GM19467 (cell line): ENCODE results near the gene CNTFR.

Source experiments
- ATAC-seq: cut with Tn5 transposase; IDR thresholded peaks from one replicate; pipeline ENCODE4 v1.9.1; 2021; ENCODE audit warnings: mild to moderate bottlenecking, moderate library complexity; ENCODE audit not compliant: unreplicated experiment

CNTFR gene

DNA sequence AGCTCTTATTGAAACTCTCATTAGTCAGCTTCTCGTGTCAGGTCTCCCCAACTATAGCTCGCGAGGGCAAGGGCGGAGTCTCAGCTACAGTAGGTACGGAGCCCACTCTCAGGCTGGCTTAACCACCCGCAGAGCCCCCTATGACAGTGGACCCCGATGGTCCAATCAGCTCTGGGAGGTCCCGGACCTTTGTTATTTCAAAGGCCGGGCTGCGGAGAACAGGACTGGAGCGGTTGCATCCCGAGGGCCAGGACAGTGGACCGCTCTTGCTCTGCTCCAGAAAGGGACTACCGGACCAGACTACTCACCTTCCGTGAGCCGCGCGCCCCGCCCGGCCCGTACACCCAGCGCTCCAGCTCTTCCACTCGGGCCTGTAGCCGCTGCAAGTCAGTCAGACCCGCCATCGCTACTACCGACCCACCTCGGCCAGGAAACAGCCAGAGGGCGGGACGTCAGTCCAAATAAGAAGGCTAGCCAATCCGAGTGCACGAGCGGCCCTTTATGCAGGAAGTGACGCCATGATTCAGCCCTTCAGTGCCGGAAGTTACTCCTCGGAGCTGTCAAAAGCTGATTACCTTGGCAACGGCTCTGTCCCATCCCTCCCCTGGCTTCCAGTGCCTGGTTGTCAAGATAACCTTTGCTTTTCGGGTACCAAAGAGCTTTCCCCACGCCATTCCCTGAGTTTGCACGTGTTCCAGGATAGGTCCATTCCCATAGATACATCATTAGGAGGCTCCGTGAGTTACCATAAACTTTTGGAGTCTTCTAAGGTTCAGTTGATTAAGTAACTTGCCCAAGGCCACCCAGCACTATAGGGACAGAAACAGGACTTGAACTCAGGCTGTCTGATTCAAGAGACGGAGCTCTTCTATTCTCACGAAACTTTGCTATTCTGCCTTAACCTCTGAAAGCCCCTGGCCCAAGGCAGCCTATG lies 30.8 kb upstream of the CNTFR start, which contains the start of gene DCTN3:
TSS of gene DCTN3 (minus strand) at position 435 of the 934 bp plus-strand sequence. CDS start at position 404, 31 bp downstream.
- peak; percentile 97 for ATAC-seq

DNA sequence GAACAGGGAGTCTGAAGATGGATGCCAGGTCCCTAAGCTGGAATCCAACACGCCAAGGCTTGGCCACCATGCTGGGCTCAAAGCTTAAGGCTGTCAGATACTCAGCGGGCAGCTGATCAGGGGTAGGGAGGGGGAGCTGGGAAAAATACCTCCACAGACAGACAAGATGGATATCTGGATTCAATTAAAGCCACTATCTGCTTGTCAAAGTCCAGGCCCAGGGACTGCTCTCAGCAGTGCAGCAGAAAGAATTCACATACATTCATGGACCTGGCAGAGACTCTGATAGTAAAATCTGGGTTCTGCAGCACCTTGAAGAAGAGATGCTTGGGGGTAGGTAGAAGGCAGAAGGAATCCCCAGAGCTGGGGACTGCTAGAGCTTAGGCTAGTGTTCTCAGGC lies 25.6 kb upstream of the CNTFR start:
- no peak for ATAC-seq

DNA sequence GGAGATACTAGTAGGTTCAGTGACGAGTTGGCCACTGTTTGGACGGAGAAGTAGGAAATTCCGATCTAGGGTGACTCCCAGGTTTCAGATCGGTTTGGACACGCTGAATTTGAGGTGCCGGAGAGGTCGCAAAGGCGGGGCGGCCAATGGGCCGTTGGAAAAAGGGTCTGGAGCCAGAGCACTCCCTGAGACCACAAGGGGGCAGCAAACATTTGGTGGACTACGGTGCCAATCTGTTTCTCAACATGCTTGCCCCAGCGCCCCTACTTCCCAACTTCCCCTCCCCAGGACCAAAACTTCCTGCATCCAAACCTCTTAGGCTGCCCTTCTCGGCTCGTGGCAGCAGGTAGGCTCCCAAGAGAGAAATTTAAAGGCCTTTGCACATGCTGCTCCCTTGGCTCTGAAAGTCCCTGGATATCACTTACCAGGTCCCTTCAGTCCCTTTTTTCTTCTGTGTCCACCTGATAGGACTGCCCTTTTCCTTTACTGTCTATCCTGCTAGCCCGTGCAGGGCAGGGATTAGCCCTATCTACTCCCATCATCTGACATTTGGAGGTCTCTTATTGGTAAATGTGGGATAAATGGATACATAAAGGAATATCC lies 23.4 kb upstream of the CNTFR start:
- ATAC-seq = no peak

DNA sequence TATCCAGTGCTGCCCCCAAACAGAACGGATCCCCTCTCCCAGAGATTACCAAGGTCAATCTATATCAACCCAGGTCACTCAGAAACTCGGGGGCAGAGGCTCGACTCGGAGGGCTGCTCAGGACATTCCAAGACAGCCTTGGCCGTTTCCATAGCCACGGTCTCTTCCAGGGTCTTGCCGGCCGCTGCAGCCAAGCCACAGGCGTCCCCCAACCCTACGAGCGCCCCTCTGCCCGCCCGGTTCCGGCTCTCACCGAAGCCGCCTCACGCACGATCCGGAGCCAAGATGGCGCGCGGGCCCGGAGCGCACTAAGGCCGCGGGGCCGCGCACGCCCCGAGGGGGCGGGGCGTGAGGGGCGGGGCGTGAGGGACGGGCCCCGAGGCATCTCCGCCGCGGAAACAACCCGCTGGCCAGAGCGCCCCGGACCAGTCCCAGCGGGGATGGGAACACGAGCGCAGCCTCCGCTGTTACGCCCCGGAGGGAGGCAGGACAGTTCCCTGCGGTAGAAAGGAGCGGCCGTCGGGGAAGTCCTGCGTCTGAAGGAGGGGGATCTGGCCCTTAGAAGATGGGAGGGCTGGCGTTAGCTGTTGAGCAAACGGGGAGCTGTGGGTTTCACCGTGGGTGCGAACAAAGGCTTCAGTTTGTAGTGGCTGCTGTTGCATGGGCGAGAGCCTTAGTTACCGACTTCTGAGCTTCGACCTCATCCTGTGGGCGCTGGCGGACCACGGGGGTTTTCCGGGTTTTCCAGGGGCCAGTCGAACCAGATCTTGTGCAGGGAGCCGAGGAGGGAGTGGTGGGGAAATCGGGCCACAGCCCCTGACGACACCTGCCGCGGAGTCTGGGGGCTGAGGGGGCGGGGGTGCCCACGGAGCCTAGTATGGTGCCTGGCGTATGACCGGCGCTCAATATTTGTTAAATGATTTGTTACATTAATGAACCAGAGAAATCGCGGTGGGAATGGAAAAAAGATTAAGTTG lies 22.6 kb upstream of the CNTFR start, which contains the start of gene RPP25L:
TSS of gene RPP25L (minus strand) at position 287 of the 977 bp plus-strand sequence. CDS start 801 bp downstream, outside the sequence.
- peak; percentile 81 for ATAC-seq

DNA sequence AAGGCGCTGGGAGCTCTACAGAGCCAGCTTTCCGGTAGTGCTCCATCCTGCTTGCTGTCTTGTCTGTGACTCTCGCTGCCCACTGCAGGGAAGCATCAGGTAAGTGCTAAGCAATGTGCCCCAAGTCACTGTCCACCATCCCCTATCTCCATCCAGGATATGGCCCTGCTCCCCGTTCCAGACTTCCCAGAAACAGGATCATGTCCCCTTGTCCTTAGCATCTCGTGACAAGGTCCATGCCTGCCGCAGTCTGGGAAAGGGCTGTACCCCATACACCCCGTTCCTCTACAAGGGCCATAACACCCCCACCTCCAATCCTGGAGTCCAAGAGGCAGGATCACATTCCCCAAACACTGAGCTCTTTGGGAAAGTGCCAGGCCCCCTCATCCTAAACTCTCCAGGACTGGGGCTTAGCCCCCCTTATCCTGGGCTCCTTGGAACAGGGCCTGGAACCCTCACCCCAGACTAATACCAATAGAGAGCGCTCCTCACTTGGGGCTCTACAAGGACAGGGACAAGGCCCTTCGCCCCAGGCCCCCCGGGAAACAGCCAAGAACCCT lies 21.8 kb upstream of the CNTFR start:
- ATAC-seq = no peak

DNA sequence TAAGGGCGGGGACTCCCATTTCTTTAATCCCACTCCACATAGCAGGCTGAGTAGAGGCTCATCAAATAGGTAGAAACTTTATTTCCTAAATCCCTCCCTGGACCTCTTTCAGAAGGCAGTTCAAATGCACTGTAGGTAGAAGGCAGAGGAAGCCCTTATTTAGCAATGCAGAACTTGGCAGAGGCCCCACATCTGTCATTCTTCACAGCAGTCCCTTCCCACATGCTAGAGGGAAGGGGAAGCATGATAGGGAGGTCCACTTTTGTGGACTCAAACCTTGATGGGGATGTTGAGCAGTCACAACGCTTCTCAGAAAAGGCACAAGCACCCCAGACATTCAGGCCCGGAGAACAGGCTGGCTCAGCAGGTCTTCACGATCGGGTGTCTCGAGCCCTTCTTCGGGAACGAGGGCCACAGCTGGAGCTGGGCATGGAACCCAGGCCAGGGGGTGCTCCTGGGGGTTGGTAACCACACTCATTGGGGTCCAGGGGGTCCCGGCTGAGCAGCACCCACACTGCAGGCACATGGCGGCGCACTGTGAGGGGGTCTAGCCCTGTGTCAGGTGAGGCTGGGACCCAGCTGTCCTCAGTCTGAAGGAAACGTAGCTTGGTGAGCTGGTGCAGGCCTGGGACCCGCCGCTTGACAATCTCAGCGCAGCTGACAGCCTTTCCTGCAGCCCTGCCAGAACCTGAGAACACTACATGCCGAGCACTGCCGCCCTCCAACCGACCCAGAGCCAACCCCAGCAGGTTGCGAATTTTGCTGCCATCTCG lies 21.1 kb upstream of the CNTFR start:
- no peak for ATAC-seq

DNA sequence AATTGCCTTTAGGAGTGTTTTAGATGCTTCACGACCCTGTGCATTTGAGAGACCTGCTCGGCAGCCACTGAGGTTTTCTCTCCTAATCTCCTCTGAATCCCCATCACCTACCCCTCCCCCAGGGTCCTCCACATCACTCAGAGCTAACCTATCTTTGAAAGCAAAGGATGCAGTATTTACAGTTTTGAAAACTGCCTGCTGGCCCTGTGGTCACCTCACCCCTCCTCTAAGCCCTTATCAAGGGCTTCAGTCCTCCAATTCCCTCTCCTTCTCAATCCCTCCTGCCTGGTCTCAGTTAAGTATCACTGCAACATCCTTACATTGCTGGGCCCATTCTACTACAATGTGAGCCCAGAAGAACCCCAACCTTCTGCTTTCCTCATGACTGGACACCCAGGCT lies 17.8 kb upstream of the CNTFR start:
- no peak for ATAC-seq

DNA sequence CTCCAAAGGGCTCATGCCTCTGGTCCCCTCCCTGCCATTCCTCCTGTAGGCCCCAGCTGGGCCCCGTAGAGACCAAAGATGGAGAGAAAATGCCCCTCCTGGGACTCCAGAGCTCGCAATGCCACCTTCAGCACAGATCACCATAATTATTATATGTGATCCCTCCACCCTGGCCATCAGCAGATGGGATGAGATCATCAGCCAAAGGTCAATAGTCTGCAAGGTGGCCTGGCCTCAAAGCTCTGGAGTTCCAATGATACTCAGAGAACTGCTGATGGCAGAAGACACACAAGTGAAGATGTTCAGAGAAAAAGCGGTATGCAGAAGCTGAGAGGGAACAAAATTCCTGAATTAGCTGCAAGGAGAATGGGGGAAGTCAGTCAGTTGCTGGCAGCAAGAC lies 17.4 kb upstream of the CNTFR start:
- no peak for ATAC-seq

DNA sequence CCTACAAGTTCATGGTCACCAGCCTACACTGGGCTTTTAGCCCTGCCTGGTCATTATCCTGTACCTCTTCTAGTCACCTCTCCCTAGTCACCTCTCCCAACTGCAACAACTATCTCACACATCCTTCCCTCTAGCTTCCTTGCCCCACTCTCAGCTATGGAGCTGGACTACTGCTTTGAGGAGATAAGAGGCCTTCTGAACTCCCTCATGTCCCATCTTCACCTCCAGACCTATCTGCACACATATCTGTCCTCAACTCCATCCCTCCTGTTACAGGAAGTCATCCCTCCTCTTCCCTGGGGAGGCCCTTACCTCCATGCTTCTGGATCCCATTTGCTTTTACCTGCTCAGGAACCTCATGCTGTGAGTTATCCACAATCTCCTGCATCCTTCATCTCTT lies 16.7 kb upstream of the CNTFR start:
- no peak for ATAC-seq

DNA sequence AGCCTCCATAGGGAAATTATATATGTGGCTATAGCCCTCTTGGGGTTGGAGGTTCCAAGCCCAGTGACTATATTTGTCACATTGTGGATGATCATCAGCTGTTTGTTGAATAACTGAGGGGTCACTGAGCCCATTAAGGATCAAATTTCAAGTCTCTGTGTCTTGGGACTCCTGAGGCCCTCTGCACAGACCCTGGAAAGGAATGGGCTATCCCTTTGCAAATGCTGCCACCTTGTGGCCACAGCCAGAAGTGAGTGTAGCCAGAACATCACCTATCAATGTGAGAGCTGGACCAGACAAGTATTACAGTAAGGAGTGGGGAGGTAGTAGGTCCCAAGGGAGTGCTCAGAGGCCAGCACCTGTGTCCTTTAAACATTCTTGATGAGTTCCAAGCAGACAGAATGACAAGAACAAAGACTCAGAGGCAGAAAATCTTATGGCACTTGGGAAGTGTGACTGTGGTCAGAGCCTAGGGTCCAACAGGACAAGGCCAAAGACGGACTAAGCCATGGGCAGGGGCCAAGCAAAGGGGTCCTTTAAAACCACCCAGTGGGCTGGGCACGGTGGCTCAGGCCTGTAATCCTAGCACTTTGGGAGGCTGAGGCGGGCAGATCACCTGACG lies 14.2 kb upstream of the CNTFR start:
- no peak for ATAC-seq

DNA sequence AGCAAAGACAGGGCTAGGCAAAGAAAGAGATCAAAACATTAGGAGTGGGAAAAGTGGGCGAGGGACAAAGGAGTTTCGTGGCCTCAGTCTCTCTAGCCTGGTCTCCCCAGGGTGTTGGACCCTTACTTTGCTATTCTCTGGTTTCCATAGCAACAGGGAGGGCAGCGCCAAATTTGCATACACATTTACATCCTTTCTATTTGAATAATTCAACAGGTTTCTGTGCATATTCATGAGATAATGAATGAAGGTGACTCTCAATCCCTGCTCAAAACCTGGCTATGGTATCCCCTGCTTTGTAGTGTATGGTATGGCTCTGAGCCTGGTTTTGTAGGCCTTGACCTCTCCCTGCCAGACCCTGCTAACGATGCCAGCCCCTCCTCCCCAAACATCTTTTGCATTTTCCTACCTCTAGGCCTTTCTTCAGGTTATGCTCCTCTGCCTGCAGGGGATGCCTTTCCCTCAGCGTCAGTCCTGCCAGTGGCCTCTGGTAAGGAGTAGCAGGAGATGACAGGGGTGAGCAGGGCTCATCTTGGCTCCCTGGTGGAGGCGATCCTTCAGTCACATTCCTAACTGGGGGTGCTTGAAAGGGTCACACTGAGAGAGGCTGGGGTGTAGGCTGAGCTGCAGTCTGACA lies 12.5 kb upstream of the CNTFR start:
- ATAC-seq = no peak

DNA sequence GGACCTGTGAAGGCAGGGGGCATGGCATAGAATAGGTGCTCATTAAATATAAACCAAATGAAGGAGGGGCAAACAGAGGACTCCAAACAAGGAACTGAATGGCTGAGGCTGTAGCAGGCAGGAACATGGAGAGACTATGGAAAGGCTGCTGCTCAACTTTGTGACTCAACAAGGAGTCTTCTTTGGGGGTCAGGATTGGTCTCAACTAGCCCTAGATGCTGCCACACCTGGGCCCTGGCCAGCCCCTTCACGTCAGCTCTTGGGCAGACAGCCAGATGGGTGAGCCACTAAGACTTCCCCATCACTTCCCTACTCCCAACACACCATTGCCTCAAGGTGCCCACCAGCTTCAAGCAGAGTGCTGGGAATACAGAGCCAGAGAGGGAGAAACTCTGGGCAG lies 11.4 kb upstream of the CNTFR start:
- no peak for ATAC-seq

DNA sequence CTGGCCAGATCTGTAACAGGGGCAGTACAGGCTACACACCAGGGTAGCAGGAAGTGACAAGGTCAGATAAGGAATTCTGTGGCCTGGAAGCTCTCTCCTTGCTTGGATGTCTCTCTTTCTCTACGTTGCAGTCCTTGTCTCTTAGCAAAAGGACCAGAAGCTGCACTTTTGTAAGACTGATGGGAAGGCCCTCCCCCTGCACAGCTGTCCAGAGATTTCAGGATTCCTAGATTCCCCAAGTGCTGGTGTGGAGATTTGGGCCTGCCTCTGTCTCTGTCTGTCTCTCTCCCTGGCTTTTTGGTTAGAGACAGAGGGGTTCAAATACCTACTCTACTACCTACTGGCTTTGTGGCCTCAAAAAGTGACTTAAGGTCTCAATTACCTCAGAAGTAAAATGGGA lies 10.0 kb upstream of the CNTFR start:
- ATAC-seq = no peak

DNA sequence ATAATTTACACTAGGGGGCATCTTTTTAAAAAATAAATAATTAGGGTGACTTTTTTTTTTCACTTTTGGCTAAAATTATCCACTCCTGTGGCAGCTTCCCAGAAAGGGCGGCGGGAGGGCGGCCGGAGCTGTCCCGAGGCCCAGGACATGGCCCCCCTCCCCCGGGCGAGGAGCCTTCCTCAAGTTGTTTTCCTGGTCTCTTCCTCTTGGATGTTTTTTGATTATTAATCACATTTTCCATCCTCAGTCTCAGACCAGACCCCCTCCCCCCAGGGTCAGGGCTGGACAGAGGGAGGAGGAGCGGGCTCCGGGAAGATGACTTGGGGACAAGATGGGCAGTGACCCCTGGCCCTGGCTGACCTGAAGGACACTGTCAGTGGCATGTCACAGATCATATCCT lies 4.7 kb upstream of the CNTFR start:
- no peak for ATAC-seq

DNA sequence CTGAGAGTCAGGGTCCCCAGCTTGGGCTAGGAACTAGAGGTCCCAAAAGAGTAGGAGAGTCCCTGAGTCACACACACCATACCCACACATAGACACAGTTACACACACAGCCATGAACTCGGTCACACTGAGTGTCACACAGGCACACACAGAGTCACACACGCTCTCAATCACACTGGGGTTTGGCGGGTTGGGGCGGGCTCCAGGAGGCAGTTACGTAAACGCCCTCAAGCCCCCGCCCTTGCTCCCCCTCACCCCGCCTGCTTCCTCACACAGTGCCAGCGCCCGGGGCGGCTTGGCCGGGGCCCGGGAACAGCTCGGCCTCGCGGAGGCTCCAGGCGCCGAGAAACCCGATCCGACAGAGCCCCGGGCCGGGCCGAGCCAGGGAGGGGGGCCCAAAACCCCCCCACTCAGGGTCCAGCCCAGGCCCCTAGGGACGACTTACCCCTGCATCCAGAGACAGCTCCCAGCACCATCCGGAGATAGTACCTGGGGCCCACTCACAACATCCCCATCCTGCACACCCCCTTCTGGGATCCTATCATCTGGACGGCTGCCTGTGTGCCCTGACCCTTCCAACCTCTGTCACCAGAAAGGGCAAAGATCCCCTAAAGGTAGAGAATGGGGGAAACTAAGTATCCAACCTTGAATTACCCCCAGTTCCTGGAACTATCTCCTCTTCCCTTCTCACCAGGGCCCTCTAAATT lies 3.5 kb upstream of the CNTFR start:
- ATAC-seq = no peak

DNA sequence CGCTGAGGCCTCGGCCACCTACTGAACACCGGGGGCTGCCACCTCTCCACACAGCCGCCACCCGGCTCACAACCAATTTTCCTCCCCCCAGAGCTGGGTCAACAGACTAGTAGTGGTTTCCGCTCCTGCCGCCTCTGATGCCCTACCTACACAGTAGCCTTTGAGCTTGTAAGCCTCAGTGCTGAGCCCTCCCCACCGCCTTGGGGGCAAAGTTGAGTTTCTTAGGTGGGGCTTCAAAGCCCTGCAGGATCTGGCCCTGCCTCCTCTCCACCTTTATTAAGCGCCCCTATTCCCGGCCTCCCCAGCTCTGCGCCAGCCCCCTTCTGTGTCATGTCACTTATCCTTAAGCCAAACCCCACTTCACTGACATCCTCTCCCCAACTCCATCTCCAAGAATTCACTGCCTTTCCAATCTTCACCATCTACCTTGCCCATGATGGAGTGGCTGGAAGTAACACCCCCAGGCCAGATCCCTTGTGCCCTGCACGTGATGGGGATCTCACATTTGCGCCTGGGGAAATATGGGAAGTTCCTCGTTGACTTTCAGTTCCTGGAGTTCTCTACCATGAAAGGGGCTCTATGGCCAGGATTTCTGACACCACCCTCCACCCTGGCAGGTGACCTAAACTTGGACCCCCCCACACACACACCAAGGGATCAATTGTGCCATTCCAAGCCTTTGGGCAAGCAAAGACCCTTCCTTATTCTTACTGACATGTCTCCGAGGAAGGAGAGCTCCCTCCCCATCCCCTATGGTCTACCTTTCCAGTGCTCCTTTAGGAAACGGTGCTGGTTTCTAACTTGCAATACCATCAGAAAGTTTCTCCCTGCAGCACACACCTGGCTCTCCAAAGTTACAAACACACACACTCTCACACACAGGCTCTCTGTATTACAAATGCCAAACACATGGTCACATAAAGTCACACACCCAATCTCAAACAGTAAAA lies 2.7 kb upstream of the CNTFR start:
- ATAC-seq = no peak

DNA sequence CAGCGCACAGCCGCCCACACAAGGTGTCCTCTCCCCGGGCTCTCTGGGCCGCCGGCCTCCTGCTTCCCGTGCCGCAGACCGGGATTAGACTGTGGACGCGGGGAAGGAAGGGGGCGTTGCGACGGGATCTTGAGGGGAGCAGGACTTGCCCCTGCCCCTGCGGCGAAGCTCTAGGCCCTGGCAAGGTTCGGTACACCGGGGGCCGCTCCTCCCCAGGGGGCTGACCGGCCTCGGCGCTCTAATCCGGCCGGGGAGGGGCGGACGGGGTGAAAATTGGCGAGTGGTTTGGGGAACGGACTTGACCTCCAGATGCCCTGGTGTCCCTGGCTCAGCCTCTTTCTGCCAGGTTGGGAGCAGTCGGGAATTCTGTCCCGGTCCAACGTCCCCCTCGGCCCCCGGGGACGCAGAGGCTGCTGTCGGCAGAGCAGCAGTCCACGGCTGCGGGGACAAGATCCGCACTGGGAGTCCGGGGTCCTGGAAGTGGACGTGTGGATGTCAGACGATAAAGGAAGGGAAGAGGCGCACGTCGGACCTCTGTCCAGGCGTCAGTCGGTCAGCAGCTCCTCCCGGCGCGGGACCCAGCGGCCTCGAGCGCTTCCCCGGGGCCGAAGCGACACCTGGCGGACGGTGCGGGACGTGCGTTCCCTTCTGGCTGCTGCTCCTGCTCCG lies 1.9 kb upstream of the CNTFR start:
- ATAC-seq = no peak
